B cell (primary cell): ENCODE measurements around the gene GIPC3.
"Not testable (repeated sequence)": the region's sequence is repeated elsewhere in the genome, so short reads cannot be mapped to it uniquely, and the experiment has no call there.

Experiments used
- CTCF ChIP-seq: fragments of 200-600 bp; IDR thresholded peaks from one replicate; pipeline ENCODE4 v1.8.0; 2022; ENCODE audit warnings: antibody characterized with exemption, mild to moderate bottlenecking
- EZH2 ChIP-seq: IDR thresholded peaks from 2 replicates; pipeline ENCODE4 v1.6.1; 2012; ENCODE audit warnings: borderline replicate concordance, low read depth, mild to moderate bottlenecking, moderate library complexity, low read length; ENCODE audit not compliant: insufficient read depth, poor library complexity, severe bottlenecking

- not testable (repeated sequence) for TF ChIP-seq CTCF, EZH2
Measured at GRCh38 chr19:3570042-3570441, 15.2 kb upstream of the GIPC3 start.
